Measurements from ENCODE around the gene SF3B4. TPM values are rescaled to one million over a fixed set of nuclear protein-coding genes. Genes with fewer than 3 reads are reported as not detected.

Gene SF3B4
- total and polyA plus RNA-seq, 2 of the 13 experiments (the other 11 are each of a cell fraction or from before 2014, with no cell fraction given), result 13.8 to 14.8 TPM

DNA sequence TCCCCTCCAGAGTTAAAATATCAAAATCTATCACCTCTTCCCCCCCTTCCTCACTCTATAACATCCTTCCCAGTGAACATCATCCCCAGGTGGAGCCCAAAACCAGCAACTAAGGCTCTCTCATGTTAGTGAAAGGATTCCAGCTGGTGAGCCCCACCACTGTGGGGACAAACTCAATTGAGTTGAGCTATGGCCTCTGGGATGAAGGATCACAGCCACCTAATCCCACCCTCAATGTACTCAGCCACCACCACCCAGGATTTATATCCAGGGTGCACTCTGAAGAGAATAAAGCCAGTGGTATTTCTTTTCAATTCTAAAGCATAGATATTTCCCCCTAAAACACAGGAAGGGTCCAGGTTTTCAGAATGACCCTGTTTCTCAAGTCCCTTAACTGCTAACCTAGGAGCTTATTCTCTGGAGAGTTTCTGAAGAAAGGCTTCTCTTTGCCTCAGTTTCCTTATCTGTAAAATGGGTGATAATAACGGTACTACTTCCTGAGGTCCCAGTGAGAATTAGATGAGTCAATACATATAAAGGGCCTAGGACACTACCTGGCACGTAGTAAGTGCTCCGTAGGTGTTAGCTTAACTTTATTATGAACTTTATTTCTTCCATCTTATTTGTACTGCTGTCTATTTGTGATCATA is 43.9 kb downstream of the SF3B4 start:
- TF ChIP-seq ZKSCAN8 (CRISPR knock-in tag; IDR thresholded peaks at IDR 0.05; ENCODE audit: borderline replicate concordance) (no peak), ZNF629 (CRISPR knock-in tag; conservative IDR thresholded peaks at IDR 0.05) (peak; percentile 79)
- no peaks in the 10 kb centered on the region for H4K20me1 ChIP-seq (ENCODE audit: insufficient read depth, low read length)
- no peak overlapping the region for H3K4me3 ChIP-seq (replicated peaks in 1 of 3; ENCODE audit: insufficient read depth in 1 of 3, low read depth in 2 of 3, low read length in 3 of 3)
- in situ Hi-C loops (cut with HindIII; ENCODE audit: extremely low pct_ligation_motif_present, low pct_unique_long_range_greater_than_20kb), result no loop called here
- H3K4me2 ChIP-seq (ENCODE audit: low read depth, low read length), result no peak overlapping the region
- intact Hi-C loops (cut with micrococcal nuclease; ENCODE audit: unreplicated experiment), result no loop called here
- WGBS (ENCODE audit: low lambda C conversion rate), result 94% methylated on average over 3 of the region's 3 CpGs
- DNase-seq (ENCODE audit: low spot score) (no peak), ATAC-seq (no peak), FAIRE-seq (no peak)
- H3K79me2 ChIP-seq (ENCODE audit: insufficient read depth, low read length), result peaks cover 3% of the 10 kb centered on the region
- no peaks in the 10 kb centered on the region for H3K9me3 ChIP-seq (ENCODE audit: low read length)
- H3K27ac ChIP-seq (ENCODE audit: extremely low read length, insufficient read depth, low read length), result no peak overlapping the region
- H3K4me1 ChIP-seq (ENCODE audit: insufficient read depth, low read length), result peaks cover 34% of the 10 kb centered on the region
- ChIA-PET CTCF (ENCODE audit: low intra/inter-chr PET ratio, low total read pairs) (no interaction called here), POLR2A (no interaction called here)
- no peak overlapping the region for H3K9ac ChIP-seq (ENCODE audit: insufficient read depth, low read depth, low read length)
- H3K27me3 ChIP-seq (ENCODE audit: control insufficient read depth in 1 of 2, insufficient read depth in 2 of 2, low read length in 2 of 2), result no peaks in the 10 kb centered on the region; a peak in 1 of 5 replicates
- H3K36me3 ChIP-seq (replicated peaks in 1 of 2; ENCODE audit: control insufficient read depth in 1 of 2, insufficient read depth in 2 of 2, low read length in 2 of 2), result no peaks in the 10 kb centered on the region
- BruUV-seq (replicated peaks), result no TSS peak
- H2AFZ ChIP-seq (ENCODE audit: low read length), result no peak overlapping the region

DNA sequence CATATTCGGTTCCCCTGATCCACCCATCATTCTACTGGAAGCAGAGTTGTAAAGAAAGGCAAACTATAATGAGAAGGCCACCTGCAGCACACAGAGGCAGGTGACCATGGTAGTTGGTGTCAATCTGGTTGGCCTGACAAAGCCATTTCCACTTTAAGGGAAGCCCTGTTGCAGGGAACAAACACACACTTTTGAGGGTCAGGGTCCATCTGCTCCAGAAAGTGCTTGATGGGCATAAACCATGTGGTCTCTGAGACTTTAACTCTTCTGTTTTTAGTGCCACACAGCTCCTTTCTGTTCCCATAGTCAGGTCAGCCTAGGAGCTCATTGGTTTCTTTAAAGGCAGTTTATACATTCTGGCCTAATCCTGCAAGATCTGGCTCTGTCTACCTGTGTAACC is 45.7 kb downstream of the SF3B4 start:
- in situ Hi-C loops (cut with HindIII; ENCODE audit: extremely low pct_ligation_motif_present, low pct_unique_long_range_greater_than_20kb), result no loop called here
- H3K9ac ChIP-seq (ENCODE audit: insufficient read depth, low read depth, low read length), result no peak overlapping the region
- ChIA-PET CTCF (ENCODE audit: low intra/inter-chr PET ratio, low total read pairs) (no interaction called here), POLR2A (no interaction called here)
- FAIRE-seq, result no peak
- H3K27ac ChIP-seq (ENCODE audit: extremely low read length, insufficient read depth, low read length), result no peak overlapping the region
- no peaks in the 10 kb centered on the region; a peak in 1 of 5 replicates for H3K27me3 ChIP-seq (ENCODE audit: control insufficient read depth in 1 of 2, insufficient read depth in 2 of 2, low read length in 2 of 2)
- DNase-seq (ENCODE audit: low spot score), result peak; percentile 16
- TF ChIP-seq ZNF451 (CRISPR knock-in tag; IDR thresholded peaks at IDR 0.05) (no peak), ZNF468 (CRISPR knock-in tag; IDR thresholded peaks at IDR 0.05) (no peak), MAFK (conservative IDR thresholded peaks at IDR 0.05 in 1 of 2, IDR thresholded peaks at IDR 0.05 in 1 of 2; ENCODE audit: low read length in 2 of 2) (peak; percentile 65 to 87), ZNF589 (CRISPR knock-in tag; conservative IDR thresholded peaks at IDR 0.05) (no peak), HNF4A (CRISPR knock-in tag; IDR thresholded peaks at IDR 0.05) (peak; percentile 54), TOPORS (CRISPR knock-in tag; IDR thresholded peaks at IDR 0.05) (no peak), EED (CRISPR knock-in tag; IDR thresholded peaks at IDR 0.05) (no peak), NFE2L2 (IDR thresholded peaks at IDR 0.05; ENCODE audit: low read length) (no peak), ZNF124 (CRISPR knock-in tag; IDR thresholded peaks at IDR 0.05) (peak; percentile 77; the same call in 1 of the 2 replicates), SOX5 (CRISPR knock-in tag; IDR thresholded peaks at IDR 0.05; ENCODE audit: borderline replicate concordance) (no peak), MAFF (IDR thresholded peaks at IDR 0.05; ENCODE audit: low read depth, low read length) (peak; percentile 67)
- TF ChIP-seq, protein P1, sequence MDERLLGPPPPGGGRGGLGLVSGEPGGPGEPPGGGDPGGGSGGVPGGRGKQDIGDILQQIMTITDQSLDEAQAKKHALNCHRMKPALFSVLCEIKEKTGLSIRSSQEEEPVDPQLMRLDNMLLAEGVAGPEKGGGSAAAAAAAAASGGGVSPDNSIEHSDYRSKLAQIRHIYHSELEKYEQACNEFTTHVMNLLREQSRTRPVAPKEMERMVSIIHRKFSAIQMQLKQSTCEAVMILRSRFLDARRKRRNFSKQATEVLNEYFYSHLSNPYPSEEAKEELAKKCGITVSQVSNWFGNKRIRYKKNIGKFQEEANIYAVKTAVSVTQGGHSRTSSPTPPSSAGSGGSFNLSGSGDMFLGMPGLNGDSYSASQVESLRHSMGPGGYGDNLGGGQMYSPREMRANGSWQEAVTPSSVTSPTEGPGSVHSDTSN (CRISPR knock-in tag; IDR thresholded peaks at IDR 0.05), result 0 out of 2 replicates have a peak, but pooled peaks have one; percentile 21
- TF ChIP-seq, protein P2, sequence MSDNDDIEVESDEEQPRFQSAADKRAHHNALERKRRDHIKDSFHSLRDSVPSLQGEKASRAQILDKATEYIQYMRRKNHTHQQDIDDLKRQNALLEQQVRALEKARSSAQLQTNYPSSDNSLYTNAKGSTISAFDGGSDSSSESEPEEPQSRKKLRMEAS (IDR thresholded peaks at IDR 0.05), result 0 out of 2 replicates have a peak, but pooled peaks have one; percentile 29
- WGBS (ENCODE audit: low lambda C conversion rate), result 78% methylated on average over 1 of the region's 1 CpG
- H3K4me1 ChIP-seq (ENCODE audit: insufficient read depth, low read length), result peaks cover 32% of the 10 kb centered on the region
- peaks cover 3% of the 10 kb centered on the region for H3K79me2 ChIP-seq (ENCODE audit: insufficient read depth, low read length)
- no peak overlapping the region; the same call in 1 of the 2 replicates for H3K4me2 ChIP-seq (ENCODE audit: low read depth, low read length)
- no peak overlapping the region for H2AFZ ChIP-seq (ENCODE audit: low read length)
- H3K36me3 ChIP-seq (replicated peaks in 1 of 2; ENCODE audit: control insufficient read depth in 1 of 2, insufficient read depth in 2 of 2, low read length in 2 of 2), result no peaks in the 10 kb centered on the region
- ATAC-seq, result no peak
- H3K9me3 ChIP-seq (ENCODE audit: low read length), result no peaks in the 10 kb centered on the region
- H4K20me1 ChIP-seq (ENCODE audit: insufficient read depth, low read length), result no peaks in the 10 kb centered on the region
- no peak overlapping the region for H3K4me3 ChIP-seq (replicated peaks in 1 of 3; ENCODE audit: insufficient read depth in 1 of 3, low read depth in 2 of 3, low read length in 3 of 3)
- intact Hi-C loops (cut with micrococcal nuclease; ENCODE audit: unreplicated experiment), result no loop called here
- no TSS peak for BruUV-seq (replicated peaks)

Measured in HepG2 (cell line).